GM18870 (cell line): ENCODE data around the gene KIF12.
"Not testable (repeated sequence)": the region's sequence is repeated elsewhere in the genome, so short reads cannot be mapped to it uniquely, and the experiment has no call there.

Experiments
- ATAC-seq: cut with Tn5 transposase; IDR thresholded peaks from one replicate; pipeline ENCODE4 v1.9.1; 2021; ENCODE audit warnings: moderate library complexity; ENCODE audit not compliant: unreplicated experiment

KIF12 gene

DNA sequence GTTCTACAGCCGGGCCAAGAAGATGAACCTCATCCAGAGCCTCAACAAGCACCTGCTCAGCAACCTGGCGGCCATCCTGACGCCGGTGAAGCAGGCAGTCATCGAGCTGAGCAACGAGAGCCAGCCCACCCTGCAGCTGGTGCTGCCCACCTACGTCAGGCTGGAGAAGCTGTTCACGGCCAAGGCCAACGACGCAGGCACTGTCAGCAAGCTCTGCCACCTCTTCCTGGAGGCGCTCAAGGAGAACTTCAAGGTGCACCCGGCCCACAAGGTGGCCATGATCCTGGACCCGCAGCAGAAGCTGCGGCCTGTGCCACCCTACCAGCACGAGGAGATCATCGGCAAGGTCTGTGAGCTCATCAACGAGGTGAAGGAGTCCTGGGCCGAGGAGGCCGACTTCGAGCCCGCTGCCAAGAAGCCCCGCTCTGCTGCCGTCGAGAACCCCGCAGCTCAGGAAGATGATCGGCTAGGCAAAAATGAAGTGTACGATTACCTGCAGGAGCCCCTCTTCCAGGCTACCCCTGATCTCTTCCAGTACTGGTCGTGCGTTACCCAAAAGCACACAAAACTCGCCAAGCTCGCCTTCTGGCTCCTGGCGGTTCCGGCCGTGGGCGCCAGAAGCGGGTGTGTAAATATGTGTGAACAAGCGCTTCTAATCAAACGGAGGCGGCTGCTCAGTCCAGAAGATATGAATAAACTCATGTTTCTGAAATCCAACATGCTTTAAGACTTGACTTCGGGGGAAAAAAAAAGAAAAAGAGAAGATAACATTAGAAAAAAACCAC is 49.5 kb downstream of the KIF12 start:
- ATAC-seq, result no peak

DNA sequence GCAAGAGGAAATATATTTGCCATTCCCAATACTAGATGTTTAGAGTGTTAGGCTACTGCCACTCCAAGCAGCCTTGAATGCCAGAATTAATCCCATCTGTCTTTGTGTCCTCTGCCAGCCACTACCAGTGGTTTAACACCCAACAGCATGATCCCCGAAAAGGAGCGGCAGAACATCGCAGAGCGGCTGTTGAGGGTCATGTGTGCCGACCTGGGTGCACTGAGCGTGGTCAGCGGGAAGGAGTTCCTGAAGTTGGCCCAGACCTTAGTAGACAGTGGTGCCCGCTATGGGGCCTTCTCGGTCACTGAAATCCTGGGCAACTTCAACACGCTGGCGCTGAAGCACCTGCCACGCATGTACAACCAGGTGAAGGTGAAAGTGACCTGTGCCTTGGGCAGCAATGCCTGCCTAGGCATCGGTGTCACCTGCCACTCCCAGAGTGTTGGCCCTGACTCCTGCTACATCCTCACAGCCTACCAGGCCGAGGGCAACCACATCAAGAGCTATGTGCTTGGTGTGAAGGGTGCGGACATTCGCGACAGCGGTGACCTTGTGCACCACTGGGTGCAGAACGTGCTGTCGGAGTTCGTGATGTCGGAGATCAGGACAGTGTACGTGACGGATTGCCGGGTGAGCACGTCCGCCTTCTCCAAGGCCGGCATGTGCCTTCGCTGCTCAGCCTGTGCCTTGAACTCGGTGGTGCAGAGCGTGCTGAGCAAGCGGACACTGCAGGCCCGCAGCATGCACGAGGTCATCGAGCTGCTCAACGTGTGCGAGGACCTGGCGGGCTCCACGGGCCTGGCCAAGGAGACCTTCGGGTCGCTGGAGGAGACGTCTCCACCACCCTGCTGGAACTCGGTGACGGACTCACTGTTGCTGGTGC is 50.3 kb downstream of the KIF12 start:
- ATAC-seq, result no peak

DNA sequence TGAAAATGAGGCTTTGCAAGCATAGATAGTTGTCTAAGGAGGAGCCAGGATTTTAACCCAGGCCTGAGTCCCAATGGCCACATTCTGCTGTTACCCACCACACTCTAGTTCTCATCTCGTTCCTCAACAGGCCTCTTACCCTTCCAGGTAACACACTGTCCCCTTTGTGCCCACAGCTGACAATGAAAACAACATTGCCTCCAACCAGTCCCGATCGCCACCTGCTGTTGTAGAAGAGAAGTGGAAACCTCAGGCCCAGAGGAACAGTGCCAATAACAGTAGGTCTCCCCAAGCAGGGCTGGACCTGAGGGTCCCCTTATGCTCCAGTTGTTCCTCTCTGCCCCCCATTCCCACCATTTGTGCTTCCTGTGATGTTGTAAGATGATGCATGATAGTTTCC is 51.4 kb downstream of the KIF12 start:
- no peak for ATAC-seq

DNA sequence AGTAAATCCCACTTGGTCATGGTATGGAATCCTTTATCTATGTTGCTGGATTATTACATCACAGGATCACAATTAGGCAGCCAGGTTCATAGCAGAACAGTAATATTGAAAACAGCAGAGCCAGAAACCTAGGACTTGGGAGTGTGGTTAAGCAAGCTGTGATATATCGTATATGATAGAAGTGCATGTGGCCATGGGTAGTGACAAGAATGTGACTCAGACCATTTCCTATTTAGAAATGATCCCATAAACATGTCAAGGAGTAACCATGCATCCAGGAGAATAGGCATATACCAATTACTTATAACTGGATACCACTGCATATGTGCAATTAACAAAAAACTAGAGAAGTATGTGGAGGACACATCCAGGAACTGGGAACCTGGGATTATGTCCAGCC is 52.2 kb downstream of the KIF12 start:
- no peak for ATAC-seq

DNA sequence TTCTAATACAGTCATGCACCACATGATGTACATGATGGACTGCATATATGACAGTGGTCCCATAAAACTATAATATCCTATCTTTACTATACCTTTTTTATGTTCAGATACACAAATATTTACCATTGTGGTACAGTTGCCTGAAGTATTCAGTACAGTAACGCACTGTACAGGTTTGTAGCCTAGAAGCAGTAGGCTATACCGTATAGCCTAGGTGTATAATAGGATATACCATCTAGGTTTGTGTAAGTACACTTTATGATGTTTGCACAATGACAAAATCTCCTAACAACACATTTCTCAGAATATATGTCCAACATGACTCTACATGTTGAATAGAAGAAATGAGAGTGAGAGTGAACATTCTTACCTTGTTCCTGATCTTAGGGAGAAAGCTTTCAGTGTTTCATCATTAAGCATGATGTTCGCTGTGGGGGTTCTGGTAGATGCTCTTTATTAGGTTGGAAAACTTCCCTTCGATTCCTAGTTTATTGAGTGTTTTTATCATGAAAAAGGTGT is 52.8 kb downstream of the KIF12 start:
- no peak for ATAC-seq

DNA sequence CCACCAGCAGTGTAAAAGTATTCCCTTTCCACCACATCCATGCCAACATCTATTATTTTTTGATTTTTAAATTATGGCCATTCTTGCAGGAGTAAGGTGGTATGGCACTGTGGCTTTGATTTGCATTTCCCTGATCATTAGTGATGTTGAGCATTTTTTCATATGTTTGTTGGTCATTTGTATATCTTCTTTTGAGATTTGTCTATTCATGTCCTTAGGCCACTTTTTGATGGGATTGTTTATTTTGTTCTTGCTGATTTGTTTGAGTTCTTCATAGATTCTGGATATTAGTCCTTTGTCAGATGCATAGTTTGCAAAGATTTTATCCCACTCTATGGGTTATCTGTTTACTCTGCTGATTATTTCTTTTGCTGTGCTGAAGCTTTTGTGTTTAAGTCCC is 55.4 kb downstream of the KIF12 start:
- ATAC-seq, result not testable (repeated sequence)
